IPS-18c (cell line): Measurements from ENCODE around the gene MYH7.
"Not testable (repeated sequence)": the region's sequence is repeated elsewhere in the genome, so short reads cannot be mapped to it uniquely, and the experiment has no call there.

Experiments used
- H3K4me3 ChIP-seq: 2 replicates; pipeline ENCODE4 v1.7.0; 2013; ENCODE audit warnings: low read depth, mild to moderate bottlenecking, low read length, moderate library complexity; ENCODE audit not compliant: insufficient read depth
- H3K9me3 ChIP-seq: one replicate; pipeline ENCODE4 v1.6.1; 2013; ENCODE audit warnings: mild to moderate bottlenecking, low read length, moderate library complexity; ENCODE audit not compliant: control insufficient read depth, insufficient read depth

Gene MYH7

DNA sequence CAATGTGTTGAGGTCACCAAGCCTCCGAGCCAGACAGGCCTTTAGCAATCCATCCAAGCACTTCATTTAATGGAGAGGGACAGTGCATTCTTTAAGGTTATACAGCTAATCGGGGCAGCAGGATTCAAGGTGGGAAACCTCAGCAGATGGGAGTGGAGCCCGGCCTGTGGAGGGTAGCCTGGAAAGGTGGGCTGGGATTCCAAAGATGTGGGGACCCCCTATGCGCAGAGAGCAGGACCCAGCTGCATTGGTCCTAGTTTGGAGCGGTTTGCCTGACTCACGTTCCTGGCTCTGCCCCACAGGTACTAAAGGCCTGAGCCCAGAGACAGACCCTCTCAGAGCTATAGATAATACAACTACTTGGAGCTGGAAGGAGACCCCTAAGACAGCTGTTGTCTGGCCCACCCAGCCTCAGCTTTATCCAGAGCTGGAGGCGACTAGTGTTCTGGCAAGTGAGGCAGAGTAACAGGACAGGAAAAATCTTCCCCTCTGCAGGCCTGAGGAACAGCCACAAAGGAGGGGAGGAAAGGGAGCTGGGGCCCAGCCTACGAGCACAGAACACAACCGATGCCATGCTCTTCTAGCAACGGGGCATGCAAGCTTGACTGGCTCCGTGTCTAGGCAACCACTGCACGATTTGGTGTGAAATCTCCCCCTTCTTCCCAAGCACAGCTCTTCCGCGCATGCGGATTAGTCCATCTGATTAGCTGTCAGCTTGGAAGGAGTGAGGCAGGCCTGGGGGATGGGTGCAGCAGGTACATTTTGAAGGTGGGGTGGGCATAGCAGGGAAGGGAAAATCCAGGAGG is 1.1 kb upstream of the MYH7 start:
- Histone ChIP-seq H3K4me3 (no peak overlapping the region), H3K9me3 (no peaks in the 10 kb centered on the region)

DNA sequence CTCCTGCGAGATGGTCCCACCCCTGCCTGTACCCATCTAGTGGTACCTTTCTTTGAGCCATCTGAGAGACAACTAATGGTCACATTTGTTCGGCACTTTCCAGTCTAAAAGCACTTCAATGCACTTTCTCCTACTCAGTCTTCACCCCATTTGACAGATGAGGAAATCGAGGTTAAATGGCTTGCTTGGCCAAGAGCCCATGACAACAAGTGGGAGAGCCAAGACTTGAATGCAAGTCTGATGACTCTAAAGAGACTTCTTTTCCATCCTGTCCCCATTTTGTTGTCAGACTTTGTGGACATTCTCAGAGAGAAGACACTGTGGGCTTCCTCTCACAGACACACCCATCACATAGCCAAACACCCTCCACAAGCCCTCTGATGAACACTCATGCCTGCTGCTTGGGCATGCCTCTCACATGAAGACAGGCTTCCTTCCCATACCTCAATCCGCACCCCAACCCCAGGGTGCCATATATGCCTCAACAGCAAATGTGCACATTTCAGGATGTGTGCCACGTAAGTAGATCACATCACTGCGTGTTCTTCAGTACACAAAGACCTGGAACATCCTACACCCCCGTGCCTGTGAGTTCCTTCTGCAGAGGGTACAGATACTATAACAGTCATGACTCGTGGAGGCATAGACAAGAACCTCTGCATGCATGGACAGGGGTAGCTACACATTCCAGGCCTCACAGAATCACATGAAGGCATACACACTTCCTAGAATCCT is 805 bp downstream of the MYH7 start:
- no peak overlapping the region for H3K4me3 ChIP-seq
- H3K9me3 ChIP-seq: no peaks in the 10 kb centered on the region

DNA sequence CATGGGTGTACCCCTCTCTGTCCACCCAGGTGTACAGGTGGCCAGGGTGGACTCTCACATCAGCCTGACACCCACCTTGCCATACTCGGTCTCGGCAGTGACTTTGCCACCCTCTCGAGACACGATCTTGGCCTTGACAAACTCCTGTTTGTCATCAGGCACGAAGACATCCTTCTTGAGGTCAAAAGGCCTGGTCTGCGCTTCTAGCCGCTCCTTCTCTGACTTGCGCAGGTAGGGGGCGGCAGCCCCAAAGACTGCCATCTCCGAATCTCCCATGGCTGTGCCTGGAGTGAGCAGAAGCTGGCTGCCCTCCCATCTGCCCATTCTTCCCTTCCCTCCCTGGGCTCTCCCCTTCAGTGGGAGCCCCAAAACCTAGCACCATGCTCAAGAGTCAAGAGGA is 2.0 kb downstream of the MYH7 start:
- H3K4me3 ChIP-seq: no peak overlapping the region
- no peaks in the 10 kb centered on the region for H3K9me3 ChIP-seq

DNA sequence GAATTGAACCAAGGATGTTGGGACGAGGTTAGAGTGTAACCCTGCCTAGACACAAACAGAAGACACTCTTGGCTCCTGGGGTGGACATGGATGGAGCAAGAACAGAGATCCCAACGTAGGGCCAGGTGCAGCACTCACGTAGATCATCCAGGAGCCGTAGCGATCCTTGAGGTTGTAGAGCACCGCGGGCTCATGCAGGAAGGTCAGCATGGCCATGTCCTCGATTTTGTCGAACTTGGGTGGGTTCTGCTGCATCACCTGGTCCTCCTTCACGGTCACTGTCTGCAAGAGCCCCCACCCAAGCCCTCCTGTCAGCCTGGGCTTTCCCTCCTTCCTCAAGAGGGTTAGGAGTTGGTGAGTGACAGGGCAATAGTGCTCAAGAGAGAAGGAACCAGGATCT is 2.5 kb downstream of the MYH7 start:
- H3K4me3 ChIP-seq: no peak overlapping the region
- no peaks in the 10 kb centered on the region for H3K9me3 ChIP-seq

DNA sequence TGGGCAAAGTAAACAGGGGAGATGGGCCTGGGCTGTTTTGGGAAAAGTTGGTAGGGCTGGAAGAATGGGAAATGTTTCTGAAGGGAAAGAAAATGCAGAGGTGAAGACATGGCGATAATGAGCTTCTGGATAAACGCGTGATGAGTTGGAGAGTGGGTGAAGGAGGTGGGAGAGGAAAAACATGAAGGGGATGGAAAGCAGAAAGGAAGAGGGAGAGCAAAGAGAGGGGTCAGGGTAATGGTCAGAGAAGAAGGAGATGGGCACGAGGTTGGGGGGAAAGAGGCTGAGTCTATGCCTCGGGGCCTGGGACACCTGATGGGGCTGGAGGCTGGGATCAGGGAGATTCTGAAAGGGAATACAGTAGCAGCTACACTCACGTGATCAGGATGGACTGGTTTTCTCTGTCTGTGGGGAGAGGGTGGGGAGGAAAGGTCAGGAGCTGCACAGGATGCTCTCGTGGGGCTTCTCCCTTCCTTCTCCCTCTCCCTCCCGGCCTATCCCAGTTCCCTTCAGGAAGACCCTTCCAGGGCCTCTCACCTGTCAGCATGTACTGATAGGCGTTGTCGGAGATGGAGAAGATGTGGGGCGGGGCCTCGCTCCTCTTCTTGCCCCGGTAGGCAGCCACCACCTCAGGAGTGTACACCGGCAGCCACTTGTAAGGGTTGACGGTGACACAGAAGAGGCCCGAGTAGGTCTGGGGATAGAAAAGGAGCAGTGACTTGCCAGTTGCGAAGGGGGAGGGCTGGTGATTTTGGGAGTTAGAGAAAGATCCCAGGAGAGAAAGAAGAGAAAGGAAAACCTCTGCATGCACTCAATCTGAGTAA is 3.1 kb downstream of the MYH7 start:
- H3K4me3 ChIP-seq: no peak overlapping the region

DNA sequence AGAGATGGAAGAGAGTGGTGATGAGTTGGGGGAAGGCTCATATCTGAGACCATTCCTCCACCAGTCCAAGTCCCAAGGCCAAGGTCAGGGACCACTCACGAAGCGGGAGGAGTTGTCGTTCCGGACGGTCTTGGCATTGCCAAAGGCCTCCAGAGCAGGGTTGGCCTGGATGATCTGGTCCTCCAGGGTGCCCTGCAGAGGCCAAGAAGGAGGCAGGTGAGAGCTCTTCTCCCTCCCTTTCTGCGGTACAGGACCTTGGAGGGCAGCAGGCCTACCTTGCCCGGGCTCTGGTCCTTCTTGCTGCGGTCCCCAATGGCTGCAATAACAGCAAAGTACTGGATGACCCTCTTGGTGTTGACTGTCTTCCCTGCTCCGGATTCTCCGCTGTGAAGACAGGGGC is 4.0 kb downstream of the MYH7 start:
- Histone ChIP-seq H3K9me3 (no peaks in the 10 kb centered on the region), H3K4me3 (no peak overlapping the region)

More for the DNA sequence above, 3.1 kb downstream of the MYH7 start:
- no peaks in the 10 kb centered on the region for H3K9me3 ChIP-seq

DNA sequence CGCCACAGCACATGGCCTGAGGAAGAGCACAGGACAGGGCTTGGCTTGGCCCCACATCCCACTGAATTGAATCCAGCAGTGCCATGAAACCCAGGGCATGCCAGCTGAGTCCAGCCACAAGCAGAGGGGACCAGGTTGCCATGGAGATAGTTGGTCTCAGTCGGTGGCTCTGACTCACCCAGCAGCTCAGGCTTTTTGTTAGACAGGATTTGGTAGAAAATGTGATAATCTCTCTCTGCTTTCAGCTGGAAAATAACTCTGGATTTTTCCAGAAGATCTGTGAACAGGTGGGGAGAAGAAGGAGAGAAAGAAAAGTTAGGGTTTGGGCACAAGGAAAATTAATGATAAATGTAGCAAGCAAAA is 4.8 kb downstream of the MYH7 start:
- Histone ChIP-seq H3K9me3 (no peaks in the 10 kb centered on the region), H3K4me3 (no peak overlapping the region)

DNA sequence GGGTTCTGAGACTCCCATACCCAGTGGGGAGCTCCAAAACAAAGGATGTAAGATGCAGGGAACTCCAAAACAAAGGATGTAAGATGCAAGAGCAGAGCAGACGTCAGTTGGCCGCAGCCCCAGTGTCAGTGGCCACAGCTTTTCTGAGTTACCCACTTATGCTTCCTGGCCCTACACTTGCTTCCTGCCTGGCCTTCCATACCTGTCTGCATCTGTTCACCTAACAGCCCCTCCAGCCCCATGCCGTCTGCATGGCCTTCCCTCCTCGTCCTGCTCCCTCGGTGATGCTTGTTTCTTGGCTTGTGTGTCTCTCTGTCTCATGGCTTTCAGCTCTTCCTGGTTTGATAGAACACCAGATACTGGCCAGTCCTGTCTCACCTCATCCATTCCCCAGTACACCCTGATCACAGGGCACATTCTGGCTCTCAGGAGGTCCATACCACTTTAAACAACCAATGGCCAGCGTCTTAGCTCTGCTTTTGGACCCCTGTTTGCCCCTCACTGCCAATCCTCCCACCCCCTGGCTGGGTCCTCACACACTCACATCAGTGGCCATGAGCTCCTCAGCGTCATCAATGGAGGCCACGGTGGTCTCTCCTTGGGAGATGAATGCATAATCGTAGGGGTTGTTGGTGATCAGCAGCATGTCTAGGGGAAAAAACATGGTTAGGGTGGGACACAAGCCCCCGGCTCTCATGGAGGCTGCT is 5.3 kb downstream of the MYH7 start:
- H3K4me3 ChIP-seq: no peak overlapping the region
- H3K9me3 ChIP-seq: no peaks in the 10 kb centered on the region

DNA sequence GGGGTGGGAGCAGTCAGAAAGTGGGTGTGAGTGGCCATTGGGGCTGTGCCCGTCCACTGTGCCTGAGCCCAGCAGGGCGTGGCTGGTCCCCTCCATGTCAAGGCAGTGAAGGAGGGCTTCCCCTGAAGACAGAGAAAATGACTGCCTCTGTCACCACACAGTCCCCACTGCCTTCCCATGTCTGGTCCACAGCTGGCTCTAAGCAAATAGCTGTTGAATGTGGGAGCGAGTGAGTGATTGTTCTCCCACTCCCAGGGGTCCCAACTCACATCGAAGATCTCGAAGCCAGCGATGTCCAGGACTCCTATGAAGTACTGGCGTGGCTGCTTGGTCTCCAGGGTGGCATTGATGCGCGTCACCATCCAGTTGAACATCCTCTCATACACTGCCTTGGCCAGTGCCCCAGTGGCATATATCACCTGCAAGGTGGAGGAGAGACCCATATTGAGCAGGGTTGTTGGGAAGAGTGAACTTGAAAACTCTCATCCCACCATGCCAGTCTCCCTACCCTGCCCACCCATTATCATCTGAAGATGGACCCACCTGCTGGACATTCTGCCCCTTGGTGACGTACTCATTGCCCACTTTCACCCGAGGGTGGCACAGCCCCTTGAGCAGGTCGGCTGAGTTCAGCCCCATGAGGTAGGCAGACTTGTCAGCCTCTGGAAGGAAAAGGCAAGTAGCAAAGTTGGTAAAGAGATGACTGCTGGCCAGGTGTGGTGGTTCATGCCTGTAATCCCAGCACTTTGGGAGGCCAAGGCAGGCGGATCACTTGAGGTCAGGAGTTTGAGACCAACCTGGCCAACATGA is 6.6 kb downstream of the MYH7 start:
- Histone ChIP-seq H3K4me3 (no peak overlapping the region), H3K9me3 (no peaks in the 10 kb centered on the region)

DNA sequence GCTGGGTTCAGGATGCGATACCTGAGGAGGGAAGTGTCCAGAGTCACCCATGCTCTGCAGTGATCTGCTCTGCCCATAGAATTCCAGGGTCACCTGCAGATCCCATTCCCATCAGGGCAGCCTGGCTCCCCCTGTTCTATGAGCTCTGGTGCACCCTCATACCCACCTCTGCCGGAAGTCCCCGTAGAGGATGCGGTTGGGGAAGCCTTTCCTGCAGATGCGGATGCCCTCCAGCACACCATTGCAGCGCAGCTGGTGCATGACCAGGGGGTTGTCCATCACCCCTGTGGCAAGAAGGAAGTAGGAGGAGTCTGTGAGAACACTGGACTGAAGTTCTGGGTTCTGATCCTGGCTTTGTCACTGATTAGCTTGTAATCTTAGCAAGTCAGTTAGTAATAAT is 9.7 kb downstream of the MYH7 start:
- H3K4me3 ChIP-seq, H3K9me3 ChIP-seq: not testable (repeated sequence)

DNA sequence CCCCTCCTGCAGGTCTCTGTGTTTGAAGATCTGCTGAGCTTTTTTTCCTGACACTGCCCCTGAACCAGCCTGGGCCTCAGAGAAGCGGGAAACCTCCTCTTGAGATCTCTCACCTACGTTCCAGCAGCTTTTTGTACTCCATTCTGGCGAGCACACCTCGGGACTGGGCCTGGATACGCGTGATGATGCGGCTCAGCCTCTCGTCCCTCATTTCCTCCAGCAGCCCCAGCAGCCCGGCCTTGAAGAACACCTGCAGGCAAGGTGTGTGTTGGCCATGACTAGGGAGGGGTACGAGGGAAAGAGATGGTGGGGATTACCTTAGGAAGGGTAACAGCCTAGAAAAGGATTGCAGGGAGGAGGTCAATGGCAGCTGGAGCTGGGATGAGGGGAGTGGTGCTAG is 10.3 kb downstream of the MYH7 start:
- no peaks in the 10 kb centered on the region for H3K9me3 ChIP-seq
- H3K4me3 ChIP-seq: no peak overlapping the region

DNA sequence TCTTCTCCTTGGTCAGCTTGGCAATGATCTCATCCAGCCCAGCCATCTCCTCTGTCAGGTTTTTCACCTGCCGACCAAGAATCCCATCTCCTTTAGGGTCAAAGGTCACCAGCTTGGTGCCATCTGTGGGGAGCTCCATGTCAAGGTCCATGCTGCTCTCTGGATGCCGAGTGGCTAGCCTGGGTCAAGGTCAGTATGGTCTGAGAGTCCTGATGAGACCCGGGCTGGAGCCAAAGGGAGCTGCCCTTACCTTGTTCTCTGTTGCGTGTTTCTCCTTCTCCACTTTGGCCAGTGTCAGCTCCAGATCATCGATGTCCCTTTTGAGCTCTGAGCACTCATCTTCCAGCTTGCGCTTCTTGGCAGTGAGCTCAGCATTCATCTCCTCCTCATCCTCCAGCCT is 11.8 kb downstream of the MYH7 start:
- Histone ChIP-seq H3K9me3 (no peaks in the 10 kb centered on the region), H3K4me3 (no peak overlapping the region)

DNA sequence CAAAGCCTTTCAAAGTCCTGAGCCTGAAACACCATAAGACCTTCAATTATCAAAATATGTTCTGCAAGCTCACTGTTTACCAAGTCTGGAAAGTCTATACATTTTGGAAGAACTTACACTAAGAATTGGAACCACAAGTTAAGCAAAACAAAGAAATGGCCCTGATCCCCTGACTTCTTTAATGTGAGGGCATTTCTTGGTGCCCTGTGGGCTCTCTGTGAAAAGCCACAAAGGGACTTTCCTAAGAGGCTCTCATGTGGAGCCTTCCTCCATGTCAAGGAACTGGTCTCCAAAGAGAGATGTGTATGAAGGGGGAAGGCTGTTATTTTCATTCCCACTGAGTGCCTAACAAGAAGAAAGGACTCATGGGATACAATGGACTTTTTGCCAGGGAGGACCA is 13.9 kb downstream of the MYH7 start:
- H3K9me3 ChIP-seq: no peaks in the 10 kb centered on the region
- no peak overlapping the region for H3K4me3 ChIP-seq

DNA sequence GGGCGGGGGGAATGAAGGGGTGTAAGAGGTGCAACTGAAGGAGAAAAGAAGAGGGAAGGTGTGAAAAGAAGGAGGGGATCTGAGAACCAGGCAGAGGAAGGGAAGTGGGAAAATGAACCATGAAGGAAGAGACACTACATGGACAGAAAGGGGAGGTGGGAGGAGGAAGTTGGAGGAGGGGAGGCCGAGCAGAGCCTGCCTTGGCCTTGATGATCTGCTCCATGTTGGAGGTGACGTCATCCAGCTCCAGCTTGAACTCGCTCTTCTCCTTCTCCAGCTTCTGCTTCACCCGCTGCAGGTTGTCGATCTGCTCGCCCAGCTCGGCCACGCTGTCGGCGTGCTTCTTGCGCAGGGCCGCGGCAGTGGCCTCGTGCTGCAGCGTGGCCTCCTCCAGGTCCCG is 15.8 kb downstream of the MYH7 start:
- not testable (repeated sequence) for H3K9me3 ChIP-seq, H3K4me3 ChIP-seq

DNA sequence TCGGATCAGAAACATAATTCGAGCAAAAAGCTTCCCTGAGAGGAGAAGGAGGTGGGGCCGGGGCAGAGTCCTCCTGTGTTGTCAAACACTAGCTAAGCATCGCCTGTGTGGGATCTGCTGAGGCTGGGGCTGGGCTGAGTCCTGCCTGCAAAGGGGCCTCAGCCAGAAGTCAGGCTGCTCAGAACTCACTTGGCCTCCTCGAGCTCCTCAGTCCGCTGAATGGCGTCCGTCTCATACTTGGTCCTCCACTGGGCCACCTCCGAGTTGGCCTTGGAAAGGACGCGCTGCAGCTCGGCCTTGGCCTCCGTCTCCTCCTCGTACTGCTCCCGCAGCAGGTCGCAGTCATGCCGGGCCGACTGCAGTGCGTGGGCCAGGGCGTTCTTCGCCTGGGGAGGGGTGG is 17.4 kb downstream of the MYH7 start:
- no peak overlapping the region for H3K4me3 ChIP-seq
- peaks cover 2% of the 10 kb centered on the region for H3K9me3 ChIP-seq

DNA sequence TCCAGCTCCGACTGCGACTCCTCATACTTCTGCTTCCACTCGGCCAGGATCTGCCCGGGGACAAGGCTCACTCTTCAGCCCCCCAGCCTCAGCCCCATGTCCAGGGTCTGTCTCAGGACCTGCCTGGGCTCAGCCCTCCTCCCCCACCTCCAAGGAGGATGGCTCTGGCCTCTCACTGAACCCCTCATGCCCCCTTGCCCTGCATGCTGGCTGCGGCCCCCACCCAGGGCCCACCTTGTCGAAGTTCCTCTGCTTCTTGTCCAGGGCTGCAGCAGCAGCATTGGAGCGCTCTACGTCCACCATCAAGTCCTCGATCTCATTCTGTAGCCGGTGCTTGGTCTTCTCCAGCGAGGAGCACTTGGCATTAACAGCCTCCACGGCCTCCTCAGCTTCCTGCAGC is 18.2 kb downstream of the MYH7 start:
- H3K4me3 ChIP-seq, H3K9me3 ChIP-seq: not testable (repeated sequence)

DNA sequence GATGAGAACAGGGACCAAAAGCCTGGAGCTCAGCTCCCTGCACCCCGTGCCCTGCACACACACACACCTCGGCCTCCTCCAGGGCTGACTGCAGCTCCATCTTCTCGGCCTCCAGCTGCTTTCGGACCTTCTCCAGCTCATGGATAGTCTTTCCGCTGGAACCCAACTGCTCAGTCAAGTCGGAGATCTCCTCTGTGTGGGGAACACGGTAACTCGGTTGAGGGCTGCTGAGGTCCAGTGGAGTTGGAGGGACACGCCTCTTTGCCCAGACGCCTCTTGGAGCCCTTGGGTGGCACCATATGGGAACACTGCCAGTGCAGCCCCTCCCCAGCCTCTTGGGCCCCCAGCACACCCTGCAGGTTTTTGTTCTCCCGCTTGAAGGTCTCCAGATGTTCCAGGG is 18.7 kb downstream of the MYH7 start:
- H3K9me3 ChIP-seq: peaks cover 2% of the 10 kb centered on the region
- H3K4me3 ChIP-seq: no peak overlapping the region
